GM18858 (cell line): Measurements from ENCODE around the gene CHMP1A.

Experiments used
- ATAC-seq: cut with Tn5 transposase; IDR thresholded peaks from one replicate; pipeline ENCODE4 v1.9.1; 2021; ENCODE audit not compliant: unreplicated experiment

CHMP1A gene

GRCh38 chr16:89629827-89630610 lies 27.5 kb downstream of the CHMP1A start:
- ATAC-seq: no peak

DNA sequence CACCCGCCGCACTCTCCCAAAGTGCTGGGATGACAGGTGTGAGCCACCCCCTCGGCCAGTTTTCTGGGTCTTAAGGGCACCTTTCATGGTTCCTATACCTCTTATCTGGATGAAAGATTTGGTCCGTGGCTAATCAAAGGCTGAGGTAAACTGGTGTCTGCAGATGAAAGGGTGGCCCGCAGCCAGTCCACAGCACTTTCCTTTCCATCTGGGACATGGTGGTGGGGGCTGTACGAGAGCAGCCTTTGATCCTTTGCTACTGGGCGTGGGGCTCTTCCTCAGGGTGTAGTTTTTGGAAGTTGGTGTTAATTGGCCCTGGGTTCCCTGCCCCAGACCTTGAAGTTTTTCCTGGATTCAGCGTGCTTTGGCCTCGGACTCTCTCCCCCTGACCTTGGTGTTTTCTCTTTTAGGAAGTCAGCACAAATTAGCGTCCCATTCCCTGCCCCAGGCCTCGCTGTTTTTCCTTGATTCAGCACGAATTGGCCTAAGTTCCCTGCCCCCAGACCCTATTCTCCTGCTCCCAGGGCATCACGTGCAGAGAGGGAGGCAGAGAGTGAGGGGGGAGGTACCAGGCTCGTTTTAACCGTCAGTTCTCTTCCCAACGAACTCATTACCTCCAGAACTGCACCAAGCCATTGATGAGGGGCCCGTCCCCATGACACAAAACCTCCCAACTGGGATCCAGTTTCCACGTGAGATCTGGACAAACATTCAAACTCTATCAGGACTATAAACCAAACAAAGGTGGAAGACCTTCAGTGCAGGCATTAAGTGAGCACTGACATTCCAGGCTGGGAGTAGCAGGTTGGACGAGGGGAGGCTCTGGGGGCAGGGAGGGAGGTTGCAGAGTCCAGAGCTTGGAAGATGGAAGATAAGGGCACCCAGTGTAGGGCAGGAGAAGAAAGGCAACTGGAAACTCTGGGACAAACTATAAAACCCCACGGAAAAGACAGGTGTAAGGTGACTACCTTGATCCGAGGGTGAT lies 32.4 kb downstream of the CHMP1A start:
- ATAC-seq: no peak

DNA sequence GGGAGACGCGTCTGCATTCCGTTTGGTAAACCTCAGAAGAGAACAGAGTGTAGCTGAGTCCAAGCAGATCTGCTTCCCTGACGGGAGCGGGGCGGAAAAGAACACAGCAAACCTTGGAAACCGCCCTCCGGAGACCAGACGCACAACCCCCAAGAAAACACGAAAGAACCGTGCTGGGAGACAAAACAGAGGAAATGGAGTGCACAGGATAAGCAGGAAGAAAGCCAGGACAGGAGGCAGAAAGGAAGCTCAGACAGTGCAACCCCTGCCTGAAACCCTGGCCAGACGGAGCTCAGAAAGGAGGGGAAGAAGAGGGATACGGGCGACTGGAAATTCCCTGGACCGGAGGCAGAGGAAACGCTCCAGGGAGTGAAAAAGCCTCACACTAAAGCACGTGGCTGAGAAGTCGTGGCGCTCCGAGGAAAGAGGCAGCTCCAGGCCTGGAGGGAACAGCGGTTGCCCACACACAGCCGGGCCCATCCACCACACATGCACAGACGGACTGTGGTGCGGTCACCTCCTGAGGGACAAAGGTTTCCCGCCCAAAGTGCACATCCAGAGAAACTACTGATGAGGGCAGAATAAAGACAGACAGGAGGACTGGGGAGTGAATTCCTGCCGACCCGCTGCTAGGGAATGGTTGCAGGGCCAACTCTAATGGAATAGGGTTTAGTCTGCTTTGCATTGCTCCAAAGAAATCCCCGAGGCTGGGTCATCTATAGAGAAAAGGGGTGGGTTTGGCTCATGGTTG lies 33.8 kb downstream of the CHMP1A start:
- no peak for ATAC-seq

GRCh38 chr16:89621698-89622409 lies 35.7 kb downstream of the CHMP1A start:
- ATAC-seq: no peak

GRCh38 chr16:89621136-89621697 lies 36.3 kb downstream of the CHMP1A start:
- no peak for ATAC-seq

DNA sequence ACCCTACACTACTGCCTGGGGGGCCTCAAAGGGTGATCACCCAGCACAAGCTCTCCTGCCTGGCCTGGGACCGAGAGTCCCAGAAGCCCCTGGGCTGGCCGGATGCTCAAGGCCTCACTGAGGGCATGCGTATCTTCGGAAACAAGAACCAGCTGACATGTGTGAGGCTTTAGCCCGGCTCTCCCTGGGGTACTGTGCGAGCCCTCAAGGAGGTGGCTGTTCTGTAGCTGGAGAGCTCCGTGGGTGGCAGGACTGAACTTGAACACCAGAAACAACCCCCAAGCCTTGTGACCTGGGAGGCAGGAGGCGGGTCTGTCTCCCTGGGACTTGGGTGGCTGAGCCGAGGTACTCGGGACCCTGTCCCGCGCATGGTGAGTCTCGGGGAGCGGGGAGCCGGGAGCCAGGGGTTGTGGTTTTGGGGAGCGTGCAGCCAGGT lies 37.1 kb downstream of the CHMP1A start:
- no peak for ATAC-seq

- no peak for ATAC-seq
Measured at GRCh38 chr16:89619840-89620239, 37.7 kb downstream of the CHMP1A start.

- ATAC-seq: no peak
Measured at GRCh38 chr16:89618109-89618998, 39.2 kb downstream of the CHMP1A start.

GRCh38 chr16:89617036-89617435 lies 40.5 kb downstream of the CHMP1A start:
- ATAC-seq: no peak

GRCh38 chr16:89616623-89617022 lies 40.9 kb downstream of the CHMP1A start:
- ATAC-seq: no peak

GRCh38 chr16:89615596-89616090 lies 41.9 kb downstream of the CHMP1A start:
- ATAC-seq: no peak

- ATAC-seq: no peak
Measured at GRCh38 chr16:89615176-89615575, 42.3 kb downstream of the CHMP1A start.

- no peak for ATAC-seq
Measured at GRCh38 chr16:89613954-89614459, 43.5 kb downstream of the CHMP1A start.

- ATAC-seq: no peak
Measured at GRCh38 chr16:89613231-89613953, 44.1 kb downstream of the CHMP1A start, which contains the start of gene DPEP1. Gene DPEP1 (plus strand): TSS chr16:89613642. CDS start chr16:89630411, 16,769 bp downstream.

- ATAC-seq: no peak
Measured at GRCh38 chr16:89612415-89613166, 44.9 kb downstream of the CHMP1A start.

DNA sequence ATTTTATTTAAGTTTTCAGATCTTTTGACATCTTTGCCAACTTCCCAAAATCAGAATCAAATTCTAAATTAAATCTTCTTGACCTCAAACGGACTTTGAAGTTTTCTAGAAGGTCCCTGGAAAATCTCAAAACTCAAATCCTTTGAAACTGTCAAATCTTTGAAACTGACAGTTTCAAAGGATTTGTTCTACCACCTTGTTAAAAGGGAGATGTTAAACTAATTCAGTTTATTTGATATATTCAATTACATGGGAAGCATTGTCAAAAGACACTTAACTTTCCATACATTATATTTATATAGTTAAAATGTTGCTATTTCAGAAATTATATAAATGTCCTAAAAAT lies 47.4 kb downstream of the CHMP1A start:
- ATAC-seq: no peak
